HG03066 (cell line): ENCODE results near the gene SPON1.
"Not testable (repeated sequence)": the region's sequence is repeated elsewhere in the genome, so short reads cannot be mapped to it uniquely, and the experiment has no call there.

Experiments
- ATAC-seq: cut with Tn5 transposase; IDR thresholded peaks from one replicate; pipeline ENCODE4 v1.9.1; 2021; ENCODE audit warnings: low read depth; ENCODE audit not compliant: unreplicated experiment

Gene SPON1

GRCh38 chr11:13962562-13963168 is at the start of gene SPON1:
Gene SPON1 (plus strand): TSS chr11:13962723. CDS start chr11:13962905, 182 bp downstream.
- no peak for ATAC-seq

GRCh38 chr11:13917264-13917663 is 45.3 kb upstream of the SPON1 start:
- no peak for ATAC-seq

- no peak for ATAC-seq
Observed at GRCh38 chr11:13917904-13918303, 44.6 kb upstream of the SPON1 start.

GRCh38 chr11:13920756-13921155 is 41.8 kb upstream of the SPON1 start:
- ATAC-seq: no peak

DNA sequence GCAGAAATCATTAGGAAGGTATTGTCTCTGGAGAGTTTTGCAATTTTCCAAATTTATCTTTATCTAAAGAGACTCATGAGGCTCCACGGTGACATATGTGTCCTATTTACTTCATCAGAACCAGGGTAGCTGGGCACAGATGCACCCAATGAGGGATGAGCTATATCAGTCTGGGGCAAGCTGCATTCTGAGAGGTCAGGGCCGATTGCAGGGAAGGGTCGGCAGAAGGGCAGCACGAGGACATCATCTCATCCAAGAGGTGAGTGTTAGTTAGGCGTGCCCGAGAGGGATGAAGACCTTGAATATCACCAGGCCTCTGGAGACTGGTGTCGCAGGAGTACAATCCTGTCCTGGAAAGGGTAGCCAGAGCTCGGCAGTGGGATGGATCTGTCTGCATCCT is 41.0 kb upstream of the SPON1 start:
- ATAC-seq: no peak

DNA sequence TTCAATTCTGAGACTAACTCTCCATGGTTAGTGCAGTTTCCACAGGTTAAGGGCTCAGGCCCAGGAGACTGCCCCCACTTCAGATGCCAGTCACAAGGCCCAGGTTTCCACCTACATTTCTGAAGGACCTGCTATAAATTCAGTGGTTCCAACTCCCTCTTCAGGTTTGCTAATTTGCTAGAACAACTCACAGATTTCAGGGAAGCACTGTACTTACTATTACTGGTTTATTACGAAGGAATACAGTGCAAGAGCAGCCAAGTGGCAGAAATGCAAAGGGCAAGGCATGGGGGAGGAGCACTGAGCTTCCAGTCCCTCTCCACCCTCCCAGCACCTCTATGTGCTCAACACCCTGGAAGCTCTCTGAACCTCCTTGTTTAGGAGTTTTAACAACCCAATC is 39.3 kb upstream of the SPON1 start:
- ATAC-seq: no peak

GRCh38 chr11:13923716-13924650 is 38.5 kb upstream of the SPON1 start:
- ATAC-seq: no peak

DNA sequence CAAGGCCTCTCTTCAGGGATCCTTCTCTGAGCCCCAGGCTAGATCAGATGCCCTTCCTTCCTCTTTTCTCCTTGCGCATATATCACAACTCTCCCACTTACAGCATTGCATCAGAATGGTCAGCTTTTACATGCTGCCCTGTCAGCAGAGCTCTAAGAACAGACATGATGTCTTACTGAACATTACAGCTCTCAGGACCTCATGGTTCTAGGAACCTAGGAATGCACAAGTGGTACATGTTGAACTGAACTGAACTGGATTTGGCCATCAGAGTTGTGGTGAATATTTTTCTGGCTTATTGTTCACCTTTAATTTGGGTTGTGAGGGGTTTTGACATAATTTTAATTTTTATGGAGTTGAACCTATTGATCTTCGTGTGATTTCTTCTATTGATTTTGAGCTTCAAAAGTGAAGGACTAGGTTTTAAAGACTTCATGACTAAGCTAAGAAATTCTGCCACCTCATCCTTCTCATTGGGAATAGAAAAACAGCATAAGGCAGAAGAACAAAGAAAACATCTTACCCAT is 37.7 kb upstream of the SPON1 start:
- ATAC-seq: no peak

DNA sequence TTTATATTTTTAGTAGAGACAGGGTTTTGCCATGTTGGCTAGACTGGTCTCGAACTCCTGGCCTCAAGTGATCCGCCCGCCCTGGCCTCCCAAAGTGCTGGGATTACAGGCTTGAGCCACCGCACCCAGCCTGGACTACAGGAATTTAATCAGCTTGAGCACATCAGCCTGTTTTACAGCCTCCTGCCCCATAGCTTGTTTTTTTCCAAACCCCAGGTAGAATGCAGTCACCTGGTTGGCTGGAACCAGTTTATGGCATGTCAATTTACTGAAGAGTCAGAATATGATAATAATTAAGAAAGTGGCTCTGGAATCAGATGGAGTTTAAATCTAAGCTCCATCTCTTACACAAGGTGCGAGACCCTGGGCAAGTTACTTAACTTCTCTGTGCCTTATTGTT is 36.2 kb upstream of the SPON1 start:
- not testable (repeated sequence) for ATAC-seq

- no peak for ATAC-seq
Observed at GRCh38 chr11:13926981-13927380, 35.5 kb upstream of the SPON1 start.

DNA sequence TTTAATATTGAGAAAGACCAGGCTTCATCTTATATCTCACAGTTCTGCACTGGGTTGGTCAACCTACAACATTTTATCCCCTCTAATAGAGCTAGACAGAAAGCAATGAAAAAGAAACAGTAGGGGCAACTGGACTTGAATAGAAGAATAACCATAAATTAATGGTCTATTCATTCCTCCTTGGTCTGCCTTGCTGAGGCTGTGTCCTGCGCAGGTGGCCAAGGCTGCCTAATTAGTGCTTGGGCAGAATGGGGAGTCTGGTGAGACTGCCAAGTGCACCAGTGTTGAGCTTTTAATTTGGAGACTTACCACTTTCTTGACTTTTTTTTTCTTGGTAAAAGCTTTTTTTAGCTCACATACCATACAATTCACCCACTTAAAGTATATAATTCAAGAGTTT is 35.0 kb upstream of the SPON1 start:
- ATAC-seq: no peak

DNA sequence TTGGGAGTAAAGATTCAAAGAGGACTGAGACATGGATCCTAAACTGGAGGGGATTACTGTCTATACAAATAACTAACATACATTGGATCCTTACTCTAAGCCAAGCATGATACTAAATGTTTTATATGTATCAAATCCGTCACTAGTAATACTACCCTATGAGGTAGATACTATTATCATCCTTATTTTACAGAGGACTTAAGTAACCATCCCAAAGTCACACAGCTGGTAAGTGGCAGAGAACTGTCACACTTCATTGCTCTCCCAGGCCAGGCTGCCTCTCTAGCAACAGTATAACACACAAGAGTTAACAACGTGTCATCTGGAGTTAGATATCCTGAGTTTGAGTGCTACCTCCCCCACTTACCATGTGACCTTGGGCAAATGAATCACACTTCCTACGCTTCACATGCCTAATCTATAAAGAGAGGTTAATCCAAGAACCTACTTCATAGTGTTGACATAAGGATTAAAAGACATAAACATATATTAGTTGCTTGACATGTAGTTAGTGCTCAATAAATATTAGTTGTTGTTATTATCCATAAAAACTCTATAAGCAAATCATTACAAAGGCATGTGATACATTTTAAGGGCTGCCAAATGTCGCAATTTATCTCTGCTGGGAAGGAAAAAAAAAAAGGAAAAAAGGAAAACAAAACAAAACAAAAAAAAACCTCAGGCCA is 33.8 kb upstream of the SPON1 start:
- no peak for ATAC-seq

GRCh38 chr11:13929395-13929891 is 33.1 kb upstream of the SPON1 start:
- ATAC-seq: no peak

DNA sequence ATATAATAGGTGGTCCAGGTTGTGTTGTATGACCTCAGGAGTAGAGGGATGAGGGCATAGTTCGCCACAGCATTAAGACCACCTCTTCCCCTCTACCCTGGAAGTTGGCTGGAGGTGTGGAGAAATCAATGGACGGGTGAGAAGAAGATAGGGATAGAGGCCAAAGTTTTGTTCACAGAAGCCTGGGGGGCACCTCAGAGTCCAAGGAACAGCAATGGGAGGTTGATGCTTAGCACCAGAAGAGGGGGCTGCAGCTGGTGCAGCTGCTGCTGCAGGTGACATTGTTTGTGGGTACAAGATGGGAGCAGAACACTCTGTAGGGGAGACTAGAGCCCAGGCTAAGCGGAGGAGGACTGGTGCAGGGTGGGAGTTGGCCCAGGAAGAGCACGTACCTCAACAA is 31.2 kb upstream of the SPON1 start:
- ATAC-seq: no peak

GRCh38 chr11:13937154-13937553 is 25.4 kb upstream of the SPON1 start:
- ATAC-seq: not testable (repeated sequence)

DNA sequence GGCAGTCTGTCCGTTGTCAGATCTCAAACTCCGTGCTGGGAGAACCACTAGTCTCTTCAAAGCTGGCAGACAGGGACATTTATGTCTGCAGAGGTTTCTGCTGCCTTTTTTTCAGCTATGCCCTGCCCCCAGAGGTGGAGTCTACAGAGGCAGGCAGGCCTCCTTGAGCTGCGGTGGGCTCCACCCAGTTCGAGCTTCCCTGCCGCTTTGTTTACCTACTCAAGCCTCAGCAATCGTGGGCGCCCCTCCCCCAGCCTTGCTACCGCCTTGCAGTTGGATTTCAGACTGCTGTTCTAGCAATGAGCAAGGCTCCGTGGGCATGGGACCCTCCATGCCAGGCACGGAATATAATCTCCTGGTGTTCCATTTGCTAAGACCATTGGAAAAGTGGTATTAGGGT is 23.7 kb upstream of the SPON1 start:
- ATAC-seq: not testable (repeated sequence)

DNA sequence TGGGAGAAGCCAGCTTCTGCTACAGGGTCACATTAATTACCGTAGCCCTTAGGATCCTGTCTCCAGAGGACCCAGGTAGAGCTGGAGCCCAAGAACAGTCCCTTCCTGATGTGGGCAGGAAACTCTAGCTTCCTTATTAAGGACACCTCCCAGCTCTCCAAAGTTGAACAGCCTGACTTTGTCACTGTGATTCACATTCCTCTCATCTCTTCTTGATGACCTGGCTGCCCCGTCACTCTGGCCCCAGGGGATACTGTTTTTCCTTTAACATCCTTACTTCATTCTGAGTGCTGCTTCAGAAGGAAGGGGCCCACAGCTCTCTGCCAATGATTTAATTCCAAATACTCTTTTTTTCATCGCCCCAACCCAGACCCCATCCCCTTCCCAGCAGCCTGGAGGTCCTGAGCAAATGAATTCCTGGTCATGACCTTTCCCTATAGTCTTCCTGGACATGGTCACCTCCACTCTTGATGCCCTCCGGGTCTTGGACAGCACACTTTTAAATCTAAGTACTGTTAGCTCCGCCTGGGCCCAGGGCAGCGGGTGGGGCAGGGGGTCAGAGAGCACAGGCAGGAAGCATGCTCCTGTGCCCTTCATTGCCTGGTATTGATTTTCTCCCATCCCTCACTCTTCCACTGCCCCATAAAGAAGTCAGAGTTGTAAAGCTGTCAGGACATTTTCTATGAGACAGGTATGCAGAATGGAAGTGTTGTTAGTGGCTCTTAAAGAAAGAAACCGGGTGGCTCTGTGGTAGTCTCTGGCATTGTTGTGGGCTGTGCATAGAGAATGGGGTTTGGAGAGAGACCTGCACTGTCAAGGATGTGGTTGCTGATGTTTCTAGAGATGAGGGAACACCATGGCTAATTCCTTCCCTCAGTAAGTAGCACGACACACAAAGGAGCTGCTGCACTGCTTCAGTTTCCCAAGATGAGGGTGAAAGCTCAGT is 22.3 kb upstream of the SPON1 start:
- no peak for ATAC-seq

DNA sequence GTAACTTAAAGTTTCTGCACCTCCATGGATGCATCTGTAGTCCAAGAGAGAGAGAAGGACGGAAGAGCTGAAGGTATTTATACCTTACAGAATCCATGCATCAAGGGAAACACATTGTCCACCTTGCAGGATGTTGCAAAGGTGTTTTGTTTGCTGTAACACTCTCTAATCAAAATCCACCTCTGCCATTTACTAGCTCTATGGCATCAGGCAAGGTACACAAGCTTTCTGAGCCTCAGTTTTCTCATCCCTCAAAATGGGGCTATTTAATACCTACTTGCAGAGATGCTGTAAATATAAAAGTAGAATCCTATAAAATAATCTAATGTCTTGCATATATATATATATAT is 21.6 kb upstream of the SPON1 start:
- no peak for ATAC-seq

- ATAC-seq: no peak
Observed at GRCh38 chr11:13941775-13942174, 20.7 kb upstream of the SPON1 start.

DNA sequence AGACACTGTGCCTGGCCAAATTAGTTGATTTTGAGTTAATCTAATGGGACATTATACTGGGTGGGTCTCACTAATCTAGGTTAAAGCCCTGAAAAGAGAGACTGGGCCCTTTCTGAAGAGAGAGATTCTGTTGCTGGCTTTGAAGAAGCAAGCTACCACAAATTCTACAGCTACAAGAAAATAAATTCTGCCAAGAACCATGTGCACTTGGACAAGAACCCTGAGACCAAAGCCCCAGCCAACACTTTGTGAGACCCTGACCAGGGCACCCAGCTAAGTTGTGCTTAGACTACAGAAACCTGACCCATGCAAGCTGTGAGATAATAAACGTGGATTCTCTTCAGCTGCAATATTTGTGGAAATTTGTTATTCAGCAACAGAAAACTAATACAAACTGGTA is 20.1 kb upstream of the SPON1 start:
- no peak for ATAC-seq
